Measurements from ENCODE around the gene ADGRV1.

DNA sequence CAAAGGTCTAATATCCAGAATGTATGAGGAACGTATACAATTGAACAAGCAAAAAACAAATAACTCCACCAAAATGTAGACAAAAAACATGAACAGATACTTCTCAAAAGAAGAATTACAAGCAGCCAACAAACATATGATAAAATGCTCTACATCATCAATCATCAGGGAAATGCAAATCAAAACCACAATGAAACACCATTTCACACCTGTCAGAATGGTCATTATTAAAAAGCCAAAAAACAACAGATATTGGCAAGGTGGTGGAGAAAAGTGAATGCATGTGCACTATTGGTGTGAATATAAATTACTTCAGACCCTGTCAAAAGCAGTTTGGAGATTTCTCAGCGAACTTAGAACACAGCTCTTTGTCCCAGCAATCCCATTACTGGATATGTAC, 510.8 kb downstream of the ADGRV1 start:
- TF ChIP-seq, protein P1, sequence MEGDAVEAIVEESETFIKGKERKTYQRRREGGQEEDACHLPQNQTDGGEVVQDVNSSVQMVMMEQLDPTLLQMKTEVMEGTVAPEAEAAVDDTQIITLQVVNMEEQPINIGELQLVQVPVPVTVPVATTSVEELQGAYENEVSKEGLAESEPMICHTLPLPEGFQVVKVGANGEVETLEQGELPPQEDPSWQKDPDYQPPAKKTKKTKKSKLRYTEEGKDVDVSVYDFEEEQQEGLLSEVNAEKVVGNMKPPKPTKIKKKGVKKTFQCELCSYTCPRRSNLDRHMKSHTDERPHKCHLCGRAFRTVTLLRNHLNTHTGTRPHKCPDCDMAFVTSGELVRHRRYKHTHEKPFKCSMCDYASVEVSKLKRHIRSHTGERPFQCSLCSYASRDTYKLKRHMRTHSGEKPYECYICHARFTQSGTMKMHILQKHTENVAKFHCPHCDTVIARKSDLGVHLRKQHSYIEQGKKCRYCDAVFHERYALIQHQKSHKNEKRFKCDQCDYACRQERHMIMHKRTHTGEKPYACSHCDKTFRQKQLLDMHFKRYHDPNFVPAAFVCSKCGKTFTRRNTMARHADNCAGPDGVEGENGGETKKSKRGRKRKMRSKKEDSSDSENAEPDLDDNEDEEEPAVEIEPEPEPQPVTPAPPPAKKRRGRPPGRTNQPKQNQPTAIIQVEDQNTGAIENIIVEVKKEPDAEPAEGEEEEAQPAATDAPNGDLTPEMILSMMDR (IDR thresholded peaks at IDR 0.05; ENCODE audit: borderline replicate concordance, extremely low read depth, low read length, poor library complexity, severe bottlenecking), result no peak
- TF ChIP-seq EZH2 (IDR thresholded peaks at IDR 0.05; ENCODE audit: borderline replicate concordance, low read depth, low read length, severe bottlenecking), result no peak

Measured in DND-41 (cell line).